Caco-2 (cell line): ENCODE results near the gene TAF6. TPM values are rescaled to one million over a fixed set of nuclear protein-coding genes. Genes with fewer than 3 reads are reported as not detected.
A peak's percentile ranks its signal among the peaks of the same experiment; 100 is the strongest.

Experiments used
- BruUV-seq: library from RNA; stranded (reverse); fragments of 400-500 nt; replicated peaks from 2 replicates; lab custom pipeline; 2021; lab: Mats Ljungman, UMichigan
- CTCF ChIA-PET: fragments of 300-600 bp; sonication (Branson Sonifier 250); formaldehyde crosslinking; loops from one replicate; lab custom pipeline; 2022; ENCODE audit warnings: antibody characterized with exemption; lab: Charles Lee
- POLR2A ChIA-PET: fragments of 300-600 bp; sonication (Branson Sonifier 250); formaldehyde crosslinking; loops from one replicate; lab custom pipeline; 2022; ENCODE audit warnings: antibody characterized with exemption; lab: Charles Lee
- DNase-seq, 2 experiments: peaks; one replicate each; pipeline versions ENCODE4 v3.0.0 to v3.0.0-alpha.2; 2020 to 2022
- H3K27me3 ChIP-seq: replicated peaks from 2 replicates; pipeline ENCODE4 v1.6.0; 2011; ENCODE audit warnings: low read length; ENCODE audit not compliant: control insufficient read depth, insufficient read depth
- H3K36me3 ChIP-seq: 2 replicates; pipeline ENCODE4 v1.5.1; 2011; ENCODE audit warnings: low read length; ENCODE audit not compliant: control insufficient read depth, insufficient read depth
- H3K4me1 ChIP-seq: fragments of 250-450 bp; sonication (Bioruptor Pico); 2 replicates; pipeline ENCODE4 v1.5.1; 2020; ENCODE audit warnings: mild to moderate bottlenecking
- H3K4me3 ChIP-seq: 2 replicates; pipeline ENCODE4 v1.5.1; 2011; ENCODE audit warnings: low read depth, mild to moderate bottlenecking, control low read depth, low read length
- H3K9me3 ChIP-seq: fragments of 250-450 bp; sonication (Bioruptor Pico); 2 replicates; pipeline ENCODE4 v1.5.1; 2020; ENCODE audit warnings: mild to moderate bottlenecking, moderate library complexity
- H3K27ac Mint-ChIP-seq: one replicate; pipeline ENCODE4 v1.8.0; 2022; ENCODE audit warnings: mixed read lengths; ENCODE audit not compliant: unreplicated experiment
- H3K27me3 Mint-ChIP-seq: one replicate; pipeline ENCODE4 v1.8.0; 2022; ENCODE audit warnings: mixed read lengths; ENCODE audit not compliant: insufficient read depth, unreplicated experiment
- H3K36me3 Mint-ChIP-seq: one replicate; pipeline ENCODE4 v1.8.0; 2022; ENCODE audit warnings: mild to moderate bottlenecking, mixed read lengths; ENCODE audit not compliant: insufficient read depth, unreplicated experiment
- H3K4me1 Mint-ChIP-seq: one replicate; pipeline ENCODE4 v1.8.0; 2022; ENCODE audit warnings: low read depth, mixed read lengths; ENCODE audit not compliant: unreplicated experiment
- H3K4me3 Mint-ChIP-seq: one replicate; pipeline ENCODE4 v1.8.0; 2022; ENCODE audit warnings: mild to moderate bottlenecking, moderate library complexity, mixed read lengths; ENCODE audit not compliant: unreplicated experiment
- H3K9me3 Mint-ChIP-seq: one replicate; pipeline ENCODE4 v1.8.0; 2022; ENCODE audit warnings: mixed read lengths; ENCODE audit not compliant: unreplicated experiment
- CTCF ChIP-seq, 2 experiments: fragments of 200-600 bp in 1 of 2; IDR thresholded peaks; 1 replicate in 1 of 2; 2 replicates in 1 of 2; pipeline versions ENCODE4 v1.5.1 to v1.8.0; 2011 to 2022; ENCODE audit warnings: antibody characterized with exemption in 1 of 2, control low read depth in 1 of 2, inconsistent platforms in 1 of 2, low read depth in 1 of 2, low read length in 1 of 2, mild to moderate bottlenecking in 1 of 2, moderate library complexity in 1 of 2; ENCODE audit not compliant: insufficient read depth in 1 of 2, severe bottlenecking in 1 of 2, unreplicated experiment in 1 of 2
- intact Hi-C: fragments of 100-400 bp; cut with micrococcal nuclease; formaldehyde crosslinking; loops from one replicate; pipeline ENCODE4 v1.10.0; 2022; ENCODE audit not compliant: unreplicated experiment
- total RNA-seq: library from RNA; stranded (reverse); gene quantifications from 2 replicates; pipeline ENCODE4 v1.2.3, GENCODE V29; 2022

Gene TAF6
- total RNA-seq, 1 experiment from 2014 or later = 81.2 TPM

GRCh38 chr7:100137851-100138760 lies 18.9 kb upstream of the TAF6 start:
- H3K9me3 ChIP-seq = no peaks in the 10 kb centered on the region
- 0 out of 2 replicates have a peak, but pooled peaks cover 7% of the 10 kb centered on the region for H3K4me1 ChIP-seq
- H3K27ac Mint-ChIP-seq = no peak overlapping the region
- CTCF ChIA-PET = interaction anchor here (0.7 to 0.8 kb wide), 2 partner anchors 11 to 52 kb away, joined by 3 read pairs; partner anchors contain the start of gene LAMTOR4
- intact Hi-C loops = no loop called here
- H3K36me3 Mint-ChIP-seq = no peaks in the 10 kb centered on the region
- peaks cover under 1% of the 10 kb centered on the region for H3K4me1 Mint-ChIP-seq
- no TSS peak for BruUV-seq
- no peak overlapping the region for H3K4me3 ChIP-seq
- no peaks in the 10 kb centered on the region for H3K27me3 Mint-ChIP-seq
- H3K36me3 ChIP-seq = no peaks in the 10 kb centered on the region
- H3K4me3 Mint-ChIP-seq = no peak overlapping the region
- H3K27me3 ChIP-seq = no peaks in the 10 kb centered on the region
- POLR2A ChIA-PET = interaction anchor here (0.6 to 1.2 kb wide), 3 partner anchors 11 to 749 kb away, joined by 3 to 5 read pairs (median 3); partner anchors contain the start of gene LAMTOR4
- no peaks in the 10 kb centered on the region for H3K9me3 Mint-ChIP-seq
- TF ChIP-seq CTCF (IDR thresholded peaks at IDR 0.05; ENCODE audit: insufficient read depth in 1 of 2, low read depth in 1 of 2, low read length in 1 of 2, severe bottlenecking in 1 of 2, unreplicated experiment in 1 of 2) = no peak
- DNase-seq = no peak

- peak; percentile 91 to 95 for TF ChIP-seq CTCF (IDR thresholded peaks at IDR 0.05; ENCODE audit: insufficient read depth in 1 of 2, low read depth in 1 of 2, low read length in 1 of 2, severe bottlenecking in 1 of 2, unreplicated experiment in 1 of 2)
- H3K4me1 ChIP-seq = peaks cover 7% of the 10 kb centered on the region; the same call in 1 of the 2 replicates
- H3K27ac Mint-ChIP-seq = no peak overlapping the region
- no peak overlapping the region for H3K4me3 Mint-ChIP-seq
- peaks cover 17% of the 10 kb centered on the region for H3K4me1 Mint-ChIP-seq
- CTCF ChIA-PET = interaction anchor here (0.6 to 2.3 kb wide), 12 partner anchors 16 to 453 kb away, joined by 3 to 13 read pairs (median 4); partner anchors contain the start of genes AP4M1, FBXO24, GPC2 and LAMTOR4
- H3K36me3 Mint-ChIP-seq = peaks cover 8% of the 10 kb centered on the region
- no TSS peak for BruUV-seq
- no peaks in the 10 kb centered on the region for H3K36me3 ChIP-seq
- DNase-seq = peak; percentile 77 to 80
- no peaks in the 10 kb centered on the region for H3K9me3 Mint-ChIP-seq
- no peak overlapping the region for H3K4me3 ChIP-seq
- no peaks in the 10 kb centered on the region for H3K27me3 ChIP-seq
- H3K27me3 Mint-ChIP-seq = no peaks in the 10 kb centered on the region
- POLR2A ChIA-PET = no interaction called here
- intact Hi-C loops = loop anchor here (1.0 kb wide), 1 partner anchor 85 kb away; no protein-coding TSS in a partner anchor
- no peaks in the 10 kb centered on the region for H3K9me3 ChIP-seq
Measured at GRCh38 chr7:100132697-100133151, 13.6 kb upstream of the TAF6 start.

GRCh38 chr7:100132126-100132525 lies 13.0 kb upstream of the TAF6 start:
- no TSS peak for BruUV-seq
- Histone ChIP-seq H3K4me1 (peaks cover 7% of the 10 kb centered on the region; the same call in 1 of the 2 replicates), H3K4me3 (no peak overlapping the region), H3K9me3 (no peaks in the 10 kb centered on the region), H3K36me3 (no peaks in the 10 kb centered on the region), H3K27me3 (no peaks in the 10 kb centered on the region)
- Mint-ChIP-seq H3K4me3 (no peak overlapping the region), H3K9me3 (no peaks in the 10 kb centered on the region), H3K4me1 (peaks cover 17% of the 10 kb centered on the region), H3K27ac (no peak overlapping the region), H3K36me3 (peaks cover 10% of the 10 kb centered on the region), H3K27me3 (no peaks in the 10 kb centered on the region)
- ChIA-PET CTCF (interaction anchor here (0.6 to 2.3 kb wide), 10 partner anchors 16 to 454 kb away, joined by 3 to 13 read pairs (median 4); partner anchors contain the start of genes AP4M1, FBXO24, GPC2 and LAMTOR4), POLR2A (no interaction called here)
- TF ChIP-seq CTCF (IDR thresholded peaks at IDR 0.05; ENCODE audit: insufficient read depth in 1 of 2, low read depth in 1 of 2, low read length in 1 of 2, severe bottlenecking in 1 of 2, unreplicated experiment in 1 of 2) = no peak
- intact Hi-C loops = loop anchor here (1.0 kb wide), 1 partner anchor 85 kb away; no protein-coding TSS in a partner anchor
- no peak for DNase-seq
